GM10248 (cell line): Measurements from ENCODE around the gene C6orf136.

Experiments
- CTCF ChIA-PET: fragments of 300-600 bp; sonication (Branson Sonifier 250); formaldehyde crosslinking; extraction: SDS; loops from one replicate; lab custom pipeline; 2021; ENCODE audit warnings: antibody characterized with exemption; lab: Yijun Ruan, JAX
- POLR2A ChIA-PET: fragments of 350-650 bp; sonication (Branson Sonifier 250); formaldehyde crosslinking; extraction: SDS; loops from one replicate; lab custom pipeline; 2020; ENCODE audit warnings: antibody characterized with exemption; lab: Yijun Ruan, JAX
- DNase-seq: peaks from one replicate; pipeline ENCODE4 v3.0.0; 2012; ENCODE audit errors: extremely low spot score
- CTCF ChIP-seq: IDR thresholded peaks from 2 replicates; pipeline ENCODE4 v1.5.1; 2012; ENCODE audit warnings: mild to moderate bottlenecking, low read depth; ENCODE audit errors: extremely low read depth, missing control alignments, control extremely low read depth

C6orf136 gene, protein sequence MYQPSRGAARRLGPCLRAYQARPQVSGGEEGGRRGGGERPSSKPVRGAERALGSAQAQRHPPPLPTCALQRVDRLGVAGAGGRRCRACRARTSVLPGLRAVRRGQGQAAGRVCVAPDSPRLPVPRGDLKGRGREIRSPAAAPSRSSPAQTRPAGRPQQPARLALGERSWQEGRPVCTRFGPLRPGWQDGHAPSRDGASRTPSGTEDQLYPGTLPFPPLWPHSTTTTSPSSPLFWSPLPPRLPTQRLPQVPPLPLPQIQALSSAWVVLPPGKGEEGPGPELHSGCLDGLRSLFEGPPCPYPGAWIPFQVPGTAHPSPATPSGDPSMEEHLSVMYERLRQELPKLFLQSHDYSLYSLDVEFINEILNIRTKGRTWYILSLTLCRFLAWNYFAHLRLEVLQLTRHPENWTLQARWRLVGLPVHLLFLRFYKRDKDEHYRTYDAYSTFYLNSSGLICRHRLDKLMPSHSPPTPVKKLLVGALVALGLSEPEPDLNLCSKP

GRCh38 chr6:30646450-30647241 is at the start of gene C6orf136:
Gene C6orf136, plus strand, starts transcription at chr6:30647133. Its CDS starts 99 bp downstream, at chr6:30647232.
- peak; percentile 98 for DNase-seq
- ChIA-PET CTCF (interaction anchor here (0.9 to 2.8 kb wide), 7 partner anchors 10 to 84 kb away, joined by 3 to 6 read pairs (median 4); no protein-coding TSS in a partner anchor), POLR2A (interaction anchor here (0.8 to 1.2 kb wide), 2 partner anchors 32 to 46 kb away, joined by 3 to 7 read pairs; no protein-coding TSS in a partner anchor)
- no peak for TF ChIP-seq CTCF

GRCh38 chr6:30597315-30598144 is 49.4 kb upstream of the C6orf136 start:
- CTCF ChIA-PET: interaction anchor here (0.7 to 8.5 kb wide), 45 partner anchors 9 to 490 kb away, joined by 3 to 93 read pairs (median 4); partner anchors contain the start of genes ABCF1, DHX16, MDC1 and PRR3
- peak; percentile 77 for TF ChIP-seq CTCF
- POLR2A ChIA-PET: interaction anchor here (0.6 to 5.9 kb wide), 3 partner anchors 8 to 275 kb away, joined by 5 to 72 read pairs (median 9); no protein-coding TSS in a partner anchor
- peak; percentile 78 for DNase-seq

DNA sequence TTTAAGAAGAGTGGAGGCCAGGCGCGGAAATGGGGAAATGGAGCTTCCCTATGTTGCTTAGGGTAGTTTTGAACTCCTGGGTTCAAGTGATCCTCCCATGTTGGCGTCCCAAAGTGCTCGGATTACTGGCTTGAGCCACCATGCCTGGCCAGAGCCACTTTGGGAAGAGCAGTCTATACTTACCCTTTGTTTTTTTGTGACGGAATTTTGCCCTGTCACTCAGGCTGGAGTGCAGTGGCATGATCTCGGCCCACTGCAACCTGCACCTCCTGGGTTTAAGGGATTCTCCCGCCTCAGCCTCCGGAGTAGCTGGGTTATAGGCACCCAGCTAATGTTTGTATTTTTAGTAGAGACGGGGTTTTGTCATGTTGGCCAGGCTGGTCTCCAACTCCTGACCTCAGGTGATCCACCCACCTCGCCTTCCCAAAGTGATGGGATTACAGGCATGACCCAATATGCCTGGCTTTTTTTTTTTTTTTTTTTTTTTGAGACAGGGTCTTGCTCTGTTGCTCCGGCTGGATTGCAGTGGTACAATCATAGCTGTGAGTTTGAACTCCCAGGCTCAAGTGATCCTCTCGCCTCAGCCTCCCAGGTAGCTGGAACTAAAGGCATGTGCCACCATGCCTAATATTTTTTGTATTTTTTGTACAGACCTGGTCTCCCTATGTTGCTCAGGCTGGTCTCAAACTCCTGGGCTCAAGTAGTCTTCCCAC is 47.9 kb upstream of the C6orf136 start:
- no peak for DNase-seq
- TF ChIP-seq CTCF: no peak
- ChIA-PET POLR2A (interaction anchor here (0.7 to 5.9 kb wide), 2 partner anchors 15 to 118 kb away, joined by 3 to 72 read pairs; partner anchors contain the start of gene MDC1), CTCF (interaction anchor here (1.0 to 8.5 kb wide), 9 partner anchors 8 to 118 kb away, joined by 3 to 93 read pairs (median 46); no protein-coding TSS in a partner anchor)

DNA sequence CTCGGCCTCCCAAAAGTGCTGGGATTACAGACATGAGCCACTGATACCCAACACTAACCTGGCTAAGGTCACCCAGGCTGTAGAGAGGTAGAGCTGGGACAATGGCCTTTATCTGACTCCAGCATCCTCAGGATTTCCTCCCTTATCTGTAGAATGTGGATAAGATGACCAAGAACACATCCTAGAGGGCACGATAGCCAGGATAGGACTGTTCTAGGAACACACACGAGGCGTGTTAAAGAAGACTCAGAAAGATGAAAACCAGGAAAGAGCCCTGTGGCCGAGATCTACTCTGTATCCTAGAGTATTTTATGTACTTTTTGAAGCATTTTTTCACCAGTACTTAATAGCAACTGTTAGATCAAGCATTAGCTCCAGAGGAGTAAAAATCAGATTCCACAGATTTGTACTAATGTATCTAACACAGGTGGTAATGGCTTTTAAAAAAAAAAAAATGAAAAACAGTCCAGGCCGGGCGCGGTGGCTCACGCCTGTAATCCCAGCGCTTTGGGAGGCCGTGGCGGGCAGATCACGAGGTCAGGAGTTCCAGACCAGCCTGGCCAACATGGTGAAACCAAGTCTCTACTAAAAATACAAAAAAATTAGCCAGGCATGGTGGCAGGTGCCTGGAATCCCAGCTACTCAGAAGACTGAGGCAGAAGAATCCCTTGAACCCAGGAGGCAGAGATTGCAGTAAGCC is 47.2 kb upstream of the C6orf136 start:
- no peak for TF ChIP-seq CTCF
- CTCF ChIA-PET: interaction anchor here (1.0 to 8.5 kb wide), 6 partner anchors 9 to 131 kb away, joined by 3 to 93 read pairs (median 48); no protein-coding TSS in a partner anchor
- DNase-seq: no peak
- POLR2A ChIA-PET: interaction anchor here (1.0 to 5.9 kb wide), 2 partner anchors 14 to 46 kb away, joined by 3 to 72 read pairs; no protein-coding TSS in a partner anchor

DNA sequence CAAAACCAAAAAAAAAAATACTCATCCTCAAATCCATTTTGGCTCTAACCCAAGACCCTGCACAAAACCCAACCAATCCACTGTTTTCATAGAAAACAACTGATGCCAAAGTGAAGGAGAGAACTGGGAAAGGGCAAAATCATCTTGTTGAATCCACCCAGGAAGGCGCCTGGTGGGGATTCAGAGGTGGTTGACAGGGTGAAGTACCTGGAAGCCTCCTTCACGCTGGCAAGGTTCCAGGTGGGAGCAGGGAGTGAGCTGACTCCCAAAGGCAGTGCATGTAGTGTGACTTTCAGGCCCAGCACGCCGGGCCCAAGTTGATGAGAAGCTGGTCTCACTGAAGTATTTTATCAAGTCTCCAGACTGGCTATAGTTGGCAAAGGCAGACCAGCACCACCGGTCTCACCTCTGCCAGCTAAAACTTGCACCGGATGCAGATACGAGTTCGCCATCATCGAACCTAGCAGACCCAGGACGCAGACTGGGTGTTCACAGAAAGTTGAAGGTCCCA is 46.4 kb upstream of the C6orf136 start:
- DNase-seq: no peak
- ChIA-PET POLR2A (interaction anchor here (1.0 to 5.9 kb wide), 3 partner anchors 10 to 46 kb away, joined by 3 to 72 read pairs (median 3); no protein-coding TSS in a partner anchor), CTCF (interaction anchor here (1.6 to 8.5 kb wide), 6 partner anchors 10 to 130 kb away, joined by 4 to 93 read pairs (median 48); no protein-coding TSS in a partner anchor)
- TF ChIP-seq CTCF: no peak
